Hindlimb muscle (tissue), 1 donor: Measurements from ENCODE around the gene URM1. TPM values are rescaled to one million over a fixed set of nuclear protein-coding genes. Genes with fewer than 3 reads are reported as not detected.
"Not testable (repeated sequence)": the region's sequence is repeated elsewhere in the genome, so short reads cannot be mapped to it uniquely, and the experiment has no call there.

Experiments used
- DNase-seq: peaks from one replicate; pipeline ENCODE4 v3.0.0-alpha.2; 2013
- polyA plus RNA-seq: library from polyadenylated mRNA; unstranded; fragments of 120-200 nt; gene quantifications from one replicate; pipeline ENCODE4 v1.2.1, GENCODE V29; 2013; ENCODE audit not compliant: insufficient read length

Gene URM1
- 70.0 TPM for polyA plus RNA-seq

DNA sequence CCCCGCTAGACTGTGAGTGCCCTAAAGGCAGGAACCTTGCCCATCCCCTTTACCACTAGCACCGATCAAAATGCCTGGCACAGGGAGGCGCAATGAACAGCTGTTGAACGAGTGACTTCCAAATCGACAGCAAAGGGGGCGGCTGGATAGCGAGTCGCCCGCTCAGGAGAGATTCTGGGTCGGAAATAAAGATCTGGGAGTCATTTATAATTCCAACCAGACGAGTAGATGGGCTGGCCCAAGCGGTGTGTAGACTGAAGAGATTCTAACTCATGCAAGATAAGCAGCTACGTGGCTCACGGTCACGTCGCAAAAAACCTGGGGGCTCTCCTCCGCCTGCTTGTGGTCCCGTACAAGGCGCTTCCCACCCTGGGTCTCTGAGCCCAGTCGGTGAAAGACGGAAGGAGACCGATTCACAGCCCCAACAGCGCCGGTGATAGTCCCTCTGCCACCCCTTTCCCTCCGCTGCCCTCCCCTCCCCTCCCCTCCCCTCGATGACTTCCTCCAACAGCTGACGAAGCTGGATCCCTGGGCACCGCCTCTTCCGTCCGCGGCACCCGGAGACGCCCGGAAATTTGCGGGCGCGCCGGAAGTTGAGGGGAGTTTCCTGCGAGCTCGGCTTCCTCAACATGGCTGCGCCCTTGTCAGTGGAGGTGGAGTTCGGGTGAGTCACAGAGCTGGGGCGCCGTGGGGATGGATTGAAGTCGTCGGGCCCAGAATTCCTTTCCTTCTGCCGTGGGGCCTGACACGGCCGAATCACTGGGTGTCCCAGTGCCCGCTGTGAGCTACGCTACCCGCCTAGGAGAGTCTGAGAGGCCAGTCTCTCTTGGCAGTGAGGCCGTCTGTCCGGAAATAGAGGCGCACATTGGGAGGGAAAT is at the start of gene URM1:
TSS of gene URM1 (plus strand) at position 623 of the 878 bp plus-strand sequence. CDS start at position 630, 7 bp downstream.
- DNase-seq, result peak; percentile 99

- no peak for DNase-seq
Observed at GRCh38 chr9:128321879-128322403, 49.2 kb upstream of the URM1 start.

- peak; percentile 96 for DNase-seq
Observed at GRCh38 chr9:128322404-128323211, 48.6 kb upstream of the URM1 start, which contains the start of the genes COQ4 and TRUB2. Gene COQ4 (plus strand): TSS chr9:128322839. CDS start chr9:128322859, 20 bp downstream. Gene TRUB2 (minus strand): TSS chr9:128322447. CDS start chr9:128322408, 39 bp downstream.

GRCh38 chr9:128323212-128323730 is 47.9 kb upstream of the URM1 start:
- DNase-seq, result no peak

- DNase-seq, result no peak
Observed at GRCh38 chr9:128323791-128324190, 47.4 kb upstream of the URM1 start.

GRCh38 chr9:128324401-128324800 is 46.8 kb upstream of the URM1 start:
- no peak for DNase-seq

DNA sequence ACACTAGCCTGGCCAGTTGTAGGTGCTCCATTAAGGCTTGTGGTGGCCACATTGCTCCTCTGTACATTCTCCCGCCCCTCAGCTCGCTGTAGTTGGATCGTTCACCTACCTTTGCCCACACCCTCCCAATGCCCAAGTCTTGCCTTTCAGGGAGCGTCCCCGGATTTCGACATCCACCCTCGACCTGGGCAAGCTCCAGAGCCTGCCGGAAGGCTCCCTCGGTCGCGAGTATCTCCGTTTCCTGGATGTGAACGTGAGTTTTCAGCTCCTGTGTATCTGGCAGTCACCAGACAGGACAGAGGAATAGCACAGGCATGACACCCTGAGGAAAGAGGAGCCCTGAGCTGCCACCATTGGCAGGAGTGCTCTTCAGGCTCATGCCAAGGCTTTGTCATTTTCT is 45.5 kb upstream of the URM1 start:
- no peak for DNase-seq

GRCh38 chr9:128333451-128333869 is 37.7 kb upstream of the URM1 start:
- DNase-seq, result no peak

- DNase-seq, result no peak
Observed at GRCh38 chr9:128335161-128335560, 36.0 kb upstream of the URM1 start.

DNA sequence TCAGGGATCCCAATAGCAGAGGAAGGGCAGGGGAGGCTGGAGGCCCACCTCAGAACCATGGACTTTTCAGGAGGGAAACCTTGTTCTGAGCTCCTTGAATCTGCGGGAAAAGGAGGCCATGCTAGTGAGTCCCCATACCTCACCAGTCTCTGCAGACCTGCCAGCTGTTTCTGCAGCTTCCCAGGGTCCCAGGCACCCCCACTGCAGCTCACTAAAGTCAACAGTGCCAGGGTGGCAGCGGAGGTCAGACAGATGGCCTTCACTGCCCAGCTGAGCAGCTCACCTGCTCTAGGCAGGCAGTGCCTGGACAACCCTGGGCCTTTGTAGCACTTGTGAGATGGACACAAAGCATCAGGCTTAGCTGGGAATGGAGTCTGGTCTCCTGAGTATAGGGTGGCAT is 35.3 kb upstream of the URM1 start:
- DNase-seq, result no peak

DNA sequence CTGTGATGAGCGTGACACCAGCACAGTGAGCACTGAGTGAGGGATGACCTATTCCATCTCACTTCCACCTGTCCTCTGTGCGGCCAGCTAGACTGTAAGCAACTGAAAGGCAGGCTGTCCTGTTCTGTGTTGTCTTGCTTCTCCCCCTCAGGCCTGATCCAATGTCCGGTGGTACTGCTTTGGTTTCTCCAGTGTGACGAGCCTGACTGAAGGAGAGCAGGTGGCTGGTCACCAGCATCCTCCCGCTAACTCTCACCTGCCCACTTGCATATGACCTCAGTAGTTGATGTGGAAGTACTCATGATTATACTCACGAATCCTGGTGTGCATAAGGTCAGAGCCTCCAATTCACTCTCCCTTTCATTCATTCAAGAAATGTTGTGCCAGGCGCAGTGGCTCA is 33.2 kb upstream of the URM1 start:
- DNase-seq, result no peak

DNA sequence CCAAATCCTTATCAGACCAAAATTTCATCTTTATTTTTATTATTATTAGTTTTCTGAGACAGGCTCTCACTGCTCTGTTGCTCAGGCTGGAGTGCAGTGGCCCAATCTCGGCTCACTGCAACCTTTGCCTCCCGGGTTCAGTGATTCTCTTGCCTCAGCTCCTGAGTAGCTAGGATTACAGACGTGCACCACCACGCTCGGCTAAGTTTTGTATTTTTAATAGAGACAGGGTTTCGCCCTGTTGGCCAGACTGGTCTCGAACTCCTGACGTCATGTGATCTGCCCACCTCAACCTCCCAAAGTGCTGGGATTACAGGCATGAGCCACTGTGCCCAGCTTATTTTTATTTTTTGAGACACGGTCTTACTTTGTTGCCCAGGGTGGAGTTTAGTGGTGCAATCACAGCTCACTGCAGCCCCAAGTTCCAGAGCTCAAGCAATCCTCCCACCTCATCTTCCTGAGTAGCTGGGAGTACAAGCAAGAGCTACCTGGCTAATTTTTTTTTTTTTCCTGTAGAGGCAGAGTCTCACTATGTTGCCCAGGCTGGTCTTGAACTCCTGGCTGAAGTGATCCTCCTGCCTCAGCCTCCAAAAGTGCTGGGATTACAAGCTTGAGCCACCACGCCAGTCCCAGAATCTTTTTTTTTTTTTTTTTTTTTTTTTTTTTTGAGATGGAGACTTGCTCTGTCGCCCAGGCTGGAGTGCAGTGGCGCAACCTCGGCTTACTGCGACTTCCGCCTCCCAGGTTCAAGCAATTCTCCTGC is 32.1 kb upstream of the URM1 start:
- not testable (repeated sequence) for DNase-seq

- DNase-seq, result peak; percentile 81
Observed at GRCh38 chr9:128339761-128340690, 31.1 kb upstream of the URM1 start, which contains the start of gene SLC27A4. Gene SLC27A4 (plus strand): TSS chr9:128340527. CDS start chr9:128343133, 2,606 bp downstream.

DNA sequence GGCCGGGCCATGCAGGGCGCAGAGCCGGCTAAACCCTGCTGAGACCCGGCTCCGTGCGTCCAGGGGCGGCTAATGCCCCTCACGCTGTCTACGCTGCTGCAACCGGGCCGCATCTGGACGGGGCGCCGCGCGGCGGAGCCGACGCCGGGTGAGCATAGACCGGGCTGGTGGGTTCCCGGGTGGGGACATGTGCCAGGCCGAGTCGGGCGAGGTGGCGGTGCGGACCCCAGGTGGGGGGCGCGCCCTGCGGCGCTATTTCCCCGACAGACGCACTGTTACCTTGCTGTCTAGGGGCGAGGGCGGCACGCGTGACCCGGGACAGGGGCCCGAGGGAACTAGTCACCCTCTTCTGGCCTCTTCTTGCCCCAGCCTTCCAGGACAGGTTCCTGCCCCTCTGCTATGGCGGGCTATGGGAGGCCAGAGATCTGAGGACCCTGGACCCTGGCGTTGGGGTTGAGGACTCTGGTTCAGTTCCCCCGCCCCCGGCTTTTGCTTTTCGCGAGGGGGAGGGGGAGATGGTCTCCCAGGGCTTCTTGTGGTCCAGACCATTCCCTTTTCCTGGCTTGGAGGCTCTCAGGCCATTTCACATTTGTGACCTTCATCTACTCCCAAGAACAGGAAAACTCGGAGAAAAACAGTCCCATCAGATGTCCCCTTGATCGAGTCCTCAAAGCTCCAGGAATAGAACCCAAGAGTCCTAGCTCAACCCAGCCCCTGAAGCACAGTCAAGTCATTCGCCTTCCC is 30.3 kb upstream of the URM1 start:
- no peak for DNase-seq

DNA sequence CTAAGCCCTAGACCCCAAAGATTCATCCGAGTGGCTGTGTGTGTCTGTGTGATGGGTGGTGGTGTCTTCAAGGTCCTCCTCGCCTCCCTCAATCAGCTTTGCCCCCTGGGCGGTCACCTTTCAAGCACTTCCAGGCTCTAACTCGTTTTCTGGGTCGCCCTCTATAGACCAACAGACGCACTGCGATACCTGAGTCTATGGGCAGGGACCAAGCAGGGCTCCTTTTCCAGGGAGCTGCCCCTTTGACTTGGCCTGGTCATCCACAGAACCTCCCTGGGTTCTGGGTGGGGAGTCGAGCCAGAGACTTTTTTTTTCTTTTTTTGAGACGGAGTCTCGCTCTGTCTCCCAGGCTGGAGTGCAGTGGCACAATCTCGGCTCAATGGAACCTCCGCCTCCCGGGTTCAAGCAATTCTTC is 29.7 kb upstream of the URM1 start:
- DNase-seq, result peak; percentile 46

DNA sequence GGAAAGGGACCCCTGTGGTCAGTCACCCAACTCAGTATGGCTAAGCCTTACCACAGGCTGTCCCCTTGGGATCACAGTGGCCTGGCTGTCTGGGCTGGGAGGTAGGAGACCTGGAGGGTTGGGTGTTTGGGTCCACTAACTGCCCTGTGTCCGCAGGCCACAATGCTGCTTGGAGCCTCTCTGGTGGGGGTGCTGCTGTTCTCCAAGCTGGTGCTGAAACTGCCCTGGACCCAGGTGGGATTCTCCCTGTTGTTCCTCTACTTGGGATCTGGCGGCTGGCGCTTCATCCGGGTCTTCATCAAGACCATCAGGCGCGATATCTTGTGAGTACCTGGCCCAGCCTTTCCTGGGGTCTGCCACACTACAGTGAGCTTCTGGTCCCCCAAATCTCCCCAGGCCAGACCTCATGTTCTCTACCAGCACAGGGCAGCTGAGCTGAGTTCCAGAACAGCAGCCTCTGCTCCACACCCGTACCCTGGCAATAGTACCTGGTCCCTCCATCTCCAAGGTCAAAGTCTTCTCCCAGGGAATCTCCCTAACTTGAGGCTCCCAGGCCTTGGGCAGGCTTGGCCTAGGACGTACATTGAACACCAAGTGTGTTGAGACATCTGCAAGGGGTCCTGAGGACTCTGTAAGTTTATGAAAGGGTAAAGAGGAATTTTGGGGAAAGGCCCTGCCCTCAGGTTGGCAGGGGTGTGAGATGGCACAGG is 28.0 kb upstream of the URM1 start:
- DNase-seq, result no peak

DNA sequence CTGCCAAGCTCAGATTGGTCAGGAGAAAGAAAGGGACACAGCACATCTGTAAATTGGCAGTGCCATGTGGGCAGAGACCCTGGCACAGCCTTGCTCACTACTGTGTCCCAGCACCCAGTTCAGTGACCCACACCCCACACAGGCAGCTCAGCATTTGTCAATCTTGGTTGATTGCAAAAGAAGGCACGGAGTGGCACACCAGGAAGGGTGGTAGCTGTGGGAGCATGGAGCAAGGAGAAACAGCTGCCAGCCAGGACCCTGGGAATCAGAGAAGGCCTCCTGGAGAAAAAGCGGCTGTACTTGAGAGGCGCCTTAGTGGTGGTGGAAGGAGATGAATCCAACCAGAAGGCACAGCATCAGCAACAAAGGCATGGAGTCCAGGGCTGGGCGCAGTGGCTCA is 27.3 kb upstream of the URM1 start:
- DNase-seq, result no peak

DNA sequence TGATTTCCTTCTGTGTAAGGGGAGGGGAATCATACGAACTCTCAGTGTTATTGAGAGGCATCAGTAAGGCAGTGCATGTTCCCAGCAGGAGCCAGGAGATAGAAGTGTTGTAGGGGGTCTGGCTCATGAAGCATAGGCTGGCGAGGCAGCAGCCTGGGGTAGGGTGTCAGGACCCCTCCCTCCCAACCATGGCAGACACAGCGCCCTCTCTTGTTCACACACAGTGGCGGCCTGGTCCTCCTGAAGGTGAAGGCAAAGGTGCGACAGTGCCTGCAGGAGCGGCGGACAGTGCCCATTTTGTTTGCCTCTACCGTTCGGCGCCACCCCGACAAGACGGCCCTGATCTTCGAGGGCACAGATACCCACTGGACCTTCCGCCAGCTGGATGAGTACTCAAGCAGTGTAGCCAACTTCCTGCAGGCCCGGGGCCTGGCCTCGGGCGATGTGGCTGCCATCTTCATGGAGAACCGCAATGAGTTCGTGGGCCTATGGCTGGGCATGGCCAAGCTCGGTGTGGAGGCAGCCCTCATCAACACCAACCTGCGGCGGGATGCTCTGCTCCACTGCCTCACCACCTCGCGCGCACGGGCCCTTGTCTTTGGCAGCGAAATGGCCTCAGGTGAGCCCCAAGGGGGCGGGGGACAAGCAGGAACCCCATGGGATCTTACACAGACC is 26.1 kb upstream of the URM1 start:
- no peak for DNase-seq

DNA sequence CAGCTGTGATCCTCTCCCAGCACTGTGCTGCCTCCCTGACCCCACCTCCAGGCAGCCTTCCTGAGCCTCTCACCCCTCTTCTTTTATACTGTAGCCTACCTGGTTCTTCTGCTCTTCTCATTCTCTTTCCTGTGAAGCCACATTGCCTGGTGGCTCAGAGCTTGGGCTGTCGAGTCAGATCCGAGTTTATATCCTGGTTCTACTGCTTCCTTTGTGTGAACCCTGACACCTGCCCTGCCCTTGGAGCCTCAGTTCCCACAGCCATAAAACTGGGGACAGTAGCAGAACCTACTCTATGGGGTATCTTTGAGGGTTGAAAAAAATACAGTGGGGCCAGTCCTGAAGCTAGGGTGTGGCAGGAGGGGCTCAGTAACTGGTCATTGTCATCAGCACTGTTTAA is 22.0 kb upstream of the URM1 start:
- no peak for DNase-seq
